GM12801 (cell line): ENCODE results near the gene RUNDC1.

Experiments used
- TF ChIP-seq, protein P1 (sequence below): IDR thresholded peaks from one replicate; pipeline ENCODE4 v1.5.1; 2011; ENCODE audit warnings: control low read depth; ENCODE audit not compliant: insufficient read length; ENCODE audit errors: extremely low read depth

Gene RUNDC1

DNA sequence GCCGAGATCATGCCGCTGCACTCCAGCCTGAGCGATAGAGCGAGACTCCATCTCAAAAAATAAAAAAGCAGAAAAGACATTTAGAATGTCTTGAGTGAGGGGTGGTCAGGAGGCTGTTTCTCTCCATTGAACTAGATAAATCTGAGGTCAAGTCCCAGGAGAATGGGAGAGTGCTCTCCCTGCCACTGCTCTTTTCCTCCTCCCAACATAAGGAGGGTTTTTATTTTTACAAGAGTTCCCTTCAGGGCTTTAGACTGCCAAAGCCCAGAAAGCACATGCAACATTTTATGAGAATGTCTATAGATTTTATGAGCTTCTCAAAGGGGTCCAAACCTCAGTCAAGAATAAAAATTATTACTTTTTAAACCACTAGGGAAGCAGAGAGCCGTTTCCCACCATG lies 46.2 kb downstream of the RUNDC1 start:
- TF ChIP-seq, protein P1, sequence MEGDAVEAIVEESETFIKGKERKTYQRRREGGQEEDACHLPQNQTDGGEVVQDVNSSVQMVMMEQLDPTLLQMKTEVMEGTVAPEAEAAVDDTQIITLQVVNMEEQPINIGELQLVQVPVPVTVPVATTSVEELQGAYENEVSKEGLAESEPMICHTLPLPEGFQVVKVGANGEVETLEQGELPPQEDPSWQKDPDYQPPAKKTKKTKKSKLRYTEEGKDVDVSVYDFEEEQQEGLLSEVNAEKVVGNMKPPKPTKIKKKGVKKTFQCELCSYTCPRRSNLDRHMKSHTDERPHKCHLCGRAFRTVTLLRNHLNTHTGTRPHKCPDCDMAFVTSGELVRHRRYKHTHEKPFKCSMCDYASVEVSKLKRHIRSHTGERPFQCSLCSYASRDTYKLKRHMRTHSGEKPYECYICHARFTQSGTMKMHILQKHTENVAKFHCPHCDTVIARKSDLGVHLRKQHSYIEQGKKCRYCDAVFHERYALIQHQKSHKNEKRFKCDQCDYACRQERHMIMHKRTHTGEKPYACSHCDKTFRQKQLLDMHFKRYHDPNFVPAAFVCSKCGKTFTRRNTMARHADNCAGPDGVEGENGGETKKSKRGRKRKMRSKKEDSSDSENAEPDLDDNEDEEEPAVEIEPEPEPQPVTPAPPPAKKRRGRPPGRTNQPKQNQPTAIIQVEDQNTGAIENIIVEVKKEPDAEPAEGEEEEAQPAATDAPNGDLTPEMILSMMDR: no peak

DNA sequence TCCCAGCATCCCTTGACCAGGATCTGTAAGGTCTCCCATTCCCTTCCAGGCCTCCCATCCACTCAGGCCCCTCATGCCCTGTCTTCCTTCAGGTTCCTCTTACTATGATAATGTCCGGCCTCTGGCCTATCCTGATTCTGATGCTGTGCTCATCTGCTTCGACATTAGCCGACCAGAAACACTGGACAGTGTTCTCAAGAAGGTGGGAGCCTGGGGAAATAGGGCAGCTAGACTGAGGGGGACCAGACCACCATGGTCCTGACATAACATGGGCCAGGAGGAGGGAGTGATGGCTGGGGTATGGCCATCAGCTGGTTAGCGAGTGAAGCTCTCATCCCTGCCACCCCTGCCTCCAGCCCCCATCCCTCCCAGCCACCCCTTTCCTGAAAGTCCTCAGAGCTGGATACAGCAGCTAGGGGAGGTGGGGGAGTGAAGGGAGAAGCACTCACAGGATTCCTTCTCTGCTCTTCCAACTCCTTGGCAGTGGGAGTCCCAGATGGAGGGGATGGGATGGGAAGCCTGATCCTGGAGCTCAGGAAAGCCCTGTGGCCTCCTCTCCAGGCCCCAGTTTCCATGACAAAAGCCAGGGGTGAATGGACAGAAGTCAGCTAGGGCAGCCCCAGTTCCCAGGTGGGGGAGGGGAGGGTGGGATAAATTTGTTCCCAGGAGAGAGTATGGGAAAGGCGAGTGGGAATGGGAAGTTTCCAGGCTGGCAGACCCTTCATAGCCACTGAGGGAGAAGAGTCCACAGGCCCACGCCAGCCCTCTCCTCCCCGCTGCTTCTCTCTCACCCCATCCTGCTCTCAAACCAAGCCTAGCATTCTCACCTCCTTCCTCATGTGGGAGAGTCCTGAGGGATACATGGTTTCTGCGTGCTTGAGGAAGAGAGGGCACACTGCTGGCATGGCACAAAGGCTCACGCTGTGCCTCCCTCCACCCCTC lies 47.0 kb downstream of the RUNDC1 start:
- TF ChIP-seq, protein P1: no peak

DNA sequence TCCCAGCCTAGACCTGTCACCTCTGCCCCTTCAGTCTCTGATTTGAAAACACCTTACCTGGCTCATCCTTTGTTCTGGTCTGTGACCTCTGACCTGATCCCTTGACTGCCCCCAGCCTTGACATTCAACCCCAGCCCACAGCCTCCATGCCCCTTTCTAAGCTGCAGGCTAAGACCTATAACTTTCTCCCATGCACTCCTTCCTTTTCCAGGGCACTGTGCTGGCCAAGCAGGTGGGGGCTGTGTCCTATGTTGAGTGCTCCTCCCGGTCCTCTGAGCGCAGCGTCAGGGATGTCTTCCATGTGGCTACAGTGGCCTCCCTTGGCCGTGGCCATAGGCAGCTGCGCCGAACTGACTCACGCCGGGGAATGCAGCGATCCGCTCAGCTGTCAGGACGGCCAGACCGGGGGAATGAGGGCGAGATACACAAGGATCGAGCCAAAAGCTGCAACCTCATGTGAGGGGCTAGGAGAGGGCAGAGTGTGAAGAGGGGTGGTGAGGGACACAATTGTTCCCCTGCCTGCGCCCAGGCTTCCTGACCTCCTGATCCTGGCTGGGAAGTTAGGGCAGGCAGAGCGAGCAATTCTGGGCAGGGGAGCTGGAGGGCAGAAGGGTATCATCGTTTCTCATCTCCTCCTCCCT lies 48.0 kb downstream of the RUNDC1 start:
- TF ChIP-seq, protein P1: no peak

DNA sequence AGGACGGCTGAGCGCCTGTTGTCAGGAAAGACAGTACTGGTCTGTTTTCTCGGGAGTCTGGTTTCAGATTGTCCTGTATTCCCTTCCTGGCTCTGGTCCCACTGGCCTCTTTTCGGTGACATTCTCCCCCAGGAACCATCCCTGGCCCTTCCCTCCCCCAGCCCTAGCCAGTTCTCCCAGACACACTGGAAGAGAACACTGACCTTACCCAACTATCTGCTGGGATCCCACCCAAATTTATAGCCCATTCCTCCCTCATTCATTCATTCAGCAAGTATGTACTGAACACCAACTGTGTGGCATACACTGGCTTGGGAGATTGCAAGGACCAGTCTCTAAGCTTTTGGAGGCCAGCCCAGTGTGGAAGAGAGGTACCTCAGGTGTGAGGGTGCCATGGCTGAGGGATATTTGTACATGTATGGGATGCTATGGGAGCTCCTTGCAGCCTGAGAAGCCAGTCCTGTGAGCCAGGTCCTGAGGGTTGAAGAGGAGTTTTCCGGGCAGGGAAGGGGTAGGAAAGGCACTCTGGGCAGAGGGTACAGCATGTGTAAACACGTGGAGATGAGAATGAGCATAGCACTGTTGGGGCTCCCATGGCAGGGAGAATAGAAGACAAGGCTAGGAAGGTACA lies 49.9 kb downstream of the RUNDC1 start:
- TF ChIP-seq, protein P1: no peak

DNA sequence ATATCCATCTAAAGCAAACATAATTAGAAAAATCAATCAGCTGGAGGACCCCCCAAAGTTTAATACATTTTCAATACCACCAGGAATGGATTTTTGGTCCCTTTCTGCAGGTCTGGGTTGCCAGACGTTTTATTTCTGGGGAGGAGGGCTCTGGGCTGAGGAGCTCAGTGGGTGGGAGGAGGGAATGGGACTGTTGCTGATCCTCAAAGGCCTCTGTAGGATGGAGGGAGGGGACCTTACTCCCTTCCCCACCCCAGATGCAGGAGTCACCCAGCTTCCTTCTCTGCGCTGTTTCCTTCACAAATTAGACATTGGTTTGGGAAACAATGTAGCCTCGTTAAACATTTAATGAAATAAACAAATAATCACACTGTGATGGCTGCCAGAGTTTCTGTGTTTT lies 51.3 kb downstream of the RUNDC1 start:
- TF ChIP-seq, protein P1: no peak

DNA sequence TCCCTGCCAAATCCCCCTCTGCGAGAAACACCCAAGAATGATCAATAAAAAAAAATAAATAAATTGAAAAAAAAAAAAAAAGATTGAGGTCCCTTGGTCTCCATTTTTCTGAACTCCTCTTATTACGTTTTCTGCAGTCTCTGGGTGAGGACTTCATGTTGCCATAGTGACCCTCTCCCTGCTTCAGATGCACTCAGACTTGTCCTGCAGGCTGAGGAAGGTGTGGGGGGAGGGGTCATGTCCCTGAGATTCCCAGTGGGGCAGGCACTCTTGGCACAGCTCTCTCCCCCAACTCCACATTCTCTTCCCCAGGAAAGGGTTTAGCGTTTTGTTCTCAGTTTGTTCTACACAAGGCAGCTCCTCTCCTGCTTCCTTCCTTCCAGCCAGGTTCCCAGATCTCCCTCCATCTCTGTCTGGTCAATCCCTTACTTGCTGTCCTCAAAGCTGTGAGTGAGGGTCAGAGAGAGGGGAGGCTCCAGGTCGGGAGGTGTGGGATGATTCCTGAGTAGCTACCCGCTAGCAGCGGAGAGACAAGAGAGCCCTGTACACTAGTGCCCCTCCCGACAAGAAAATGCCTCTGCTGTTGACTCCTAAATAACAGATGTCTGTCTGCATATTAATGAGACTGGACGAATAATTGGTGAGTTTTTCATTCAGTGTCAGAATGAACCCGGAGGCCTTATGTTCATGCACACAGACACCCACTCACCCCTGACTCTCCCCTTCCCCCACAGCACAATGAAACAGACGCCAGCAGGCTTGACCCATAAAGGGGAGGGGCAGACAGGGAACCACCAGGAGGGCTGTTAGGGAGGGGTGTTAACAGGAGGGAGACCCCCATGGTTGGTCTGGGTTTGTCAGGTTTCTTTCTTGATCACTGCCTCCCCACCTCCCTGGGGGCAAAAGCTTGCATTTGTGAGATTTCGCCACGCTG lies 53.9 kb downstream of the RUNDC1 start:
- TF ChIP-seq, protein P1: no peak
